HG02943 (cell line): ENCODE data around the gene CLTA.
"Not testable (repeated sequence)": the region's sequence is repeated elsewhere in the genome, so short reads cannot be mapped to it uniquely, and the experiment has no call there.

Source experiments
- ATAC-seq: cut with Tn5 transposase; IDR thresholded peaks from one replicate; pipeline ENCODE4 v1.9.1; 2021; ENCODE audit warnings: mild to moderate bottlenecking, low read depth, moderate library complexity; ENCODE audit not compliant: unreplicated experiment

CLTA gene

DNA sequence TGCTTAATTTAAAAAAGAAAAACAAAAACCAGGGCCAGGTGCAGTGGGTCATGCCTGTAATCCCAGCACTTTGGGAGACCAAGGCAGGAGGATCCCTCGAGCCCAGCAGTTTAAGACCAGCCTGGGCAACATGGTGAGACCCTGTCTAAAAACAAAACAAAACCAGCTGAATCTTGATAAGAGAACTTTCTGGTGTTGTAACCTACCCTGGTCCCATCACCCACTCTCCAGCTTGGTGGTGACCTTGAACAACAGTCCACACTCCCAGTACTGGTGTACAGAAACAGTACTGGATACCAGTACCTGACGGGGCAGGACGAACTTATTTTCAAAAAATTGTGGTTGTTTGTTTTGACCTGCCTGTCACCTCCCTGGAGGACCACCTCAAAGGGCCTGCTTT, 30.9 kb downstream of the CLTA start:
- no peak for ATAC-seq

DNA sequence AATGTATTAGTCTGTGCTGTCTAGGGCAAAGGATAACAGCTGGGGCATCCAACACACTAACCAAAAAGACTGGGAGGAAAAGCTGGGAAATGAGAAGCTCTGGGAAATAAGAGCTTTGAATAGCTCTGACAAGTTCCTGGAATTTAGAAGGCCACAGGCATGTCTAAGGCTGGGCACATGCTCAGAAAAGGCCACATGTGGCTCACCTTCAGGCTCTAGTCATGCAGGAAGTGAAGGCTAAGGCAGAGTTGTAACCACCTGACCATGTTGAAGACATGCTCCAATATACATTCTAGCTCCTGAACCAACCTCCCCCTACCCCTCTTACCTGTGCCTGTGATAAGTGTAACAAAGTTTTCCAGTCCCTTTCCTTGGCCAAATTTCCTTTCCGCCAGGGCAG, 31.7 kb downstream of the CLTA start:
- no peak for ATAC-seq

DNA sequence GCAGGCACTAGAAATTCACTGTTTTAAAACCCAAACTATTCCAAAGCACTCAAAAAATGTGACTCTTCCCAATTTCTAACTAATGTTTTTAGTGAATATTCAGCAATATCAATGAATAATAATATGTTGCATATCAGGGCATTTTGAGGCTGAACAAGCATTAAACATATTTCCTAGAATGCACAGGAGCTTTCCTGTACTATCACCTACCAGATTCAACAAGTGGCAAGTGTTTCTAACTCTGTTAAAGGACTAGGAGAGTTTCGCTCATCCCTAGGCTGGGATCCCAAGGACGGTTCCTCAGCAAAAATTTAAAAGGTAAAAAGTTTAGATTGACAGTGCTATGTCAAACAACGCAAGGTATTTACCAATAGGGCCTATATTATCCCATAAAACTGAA, 46.5 kb downstream of the CLTA start:
- ATAC-seq = no peak

DNA sequence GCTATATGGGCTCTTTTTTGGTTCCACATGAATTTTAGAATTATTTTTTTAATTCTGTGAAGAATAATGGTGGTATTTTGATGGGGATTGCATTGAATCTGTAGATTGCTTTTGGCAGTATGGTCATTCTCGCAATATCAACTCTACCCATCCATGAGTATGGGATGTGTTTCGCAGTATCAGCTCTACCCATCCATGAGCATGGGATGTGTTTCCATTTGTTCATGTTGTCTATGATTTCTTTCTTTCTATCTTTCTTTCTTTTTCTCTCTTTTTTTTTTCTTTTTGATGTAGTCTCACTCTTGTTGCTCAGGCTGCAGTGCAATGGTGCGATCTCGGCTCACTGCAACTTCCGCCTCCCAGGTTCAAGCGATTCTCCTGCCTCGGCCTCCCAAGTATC, 48.5 kb downstream of the CLTA start:
- ATAC-seq = not testable (repeated sequence)

DNA sequence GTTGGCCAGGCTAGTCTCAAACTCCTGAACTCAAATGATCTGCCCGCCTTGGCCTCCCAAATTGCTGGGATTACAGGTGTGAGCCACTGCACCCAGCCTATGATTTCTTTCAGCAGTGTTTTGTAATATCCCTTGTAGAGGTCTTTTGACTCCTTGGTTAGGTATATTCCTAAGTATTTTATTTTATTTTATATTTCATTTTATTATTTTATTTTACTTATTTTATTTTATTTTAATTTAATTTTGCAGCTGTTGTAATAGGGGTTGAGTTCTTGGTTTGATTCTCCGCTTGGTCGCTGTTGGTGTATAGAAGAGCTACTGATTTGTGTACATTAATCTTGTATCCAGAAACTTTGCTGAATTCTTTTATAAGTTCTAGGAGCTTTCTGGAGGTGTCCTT, 49.0 kb downstream of the CLTA start:
- not testable (repeated sequence) for ATAC-seq

DNA sequence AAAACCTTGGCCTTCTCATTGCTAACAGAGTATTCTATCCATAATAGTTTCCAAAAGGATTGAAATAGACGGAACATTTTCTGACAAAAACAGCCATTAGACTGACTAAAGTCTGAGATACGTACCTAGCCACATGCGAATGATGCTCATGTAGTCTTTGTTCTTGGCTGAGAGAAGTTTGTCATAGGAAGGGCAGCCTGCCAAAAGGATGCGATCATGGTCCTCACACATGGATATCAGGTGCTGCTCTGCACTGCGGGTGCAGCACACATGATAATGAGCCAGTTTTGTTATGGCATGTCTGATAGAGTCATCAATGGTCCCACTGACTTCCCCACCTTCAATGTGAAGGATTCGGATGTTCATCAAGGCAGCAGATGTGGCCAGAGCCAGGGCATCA, 55.2 kb downstream of the CLTA start:
- no peak for ATAC-seq

DNA sequence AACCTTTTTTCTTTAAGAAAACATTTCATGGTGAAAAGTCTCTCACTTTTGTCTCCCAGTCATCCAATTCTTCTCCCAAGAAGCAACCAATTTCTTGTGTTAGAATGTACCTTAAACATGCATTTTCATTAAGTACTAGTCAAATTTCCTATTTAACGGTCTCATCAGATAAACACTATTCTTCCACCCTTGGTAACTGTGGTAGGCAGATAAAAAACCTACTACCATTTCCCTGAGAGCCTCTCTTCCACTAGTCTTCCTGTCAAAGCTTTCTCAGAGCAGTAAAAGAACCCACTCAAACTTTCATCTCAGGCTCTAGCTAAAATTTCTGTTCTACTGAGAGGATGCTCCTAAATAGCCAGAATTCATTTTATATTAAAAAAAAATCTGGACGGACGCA, 56.6 kb downstream of the CLTA start:
- no peak for ATAC-seq

DNA sequence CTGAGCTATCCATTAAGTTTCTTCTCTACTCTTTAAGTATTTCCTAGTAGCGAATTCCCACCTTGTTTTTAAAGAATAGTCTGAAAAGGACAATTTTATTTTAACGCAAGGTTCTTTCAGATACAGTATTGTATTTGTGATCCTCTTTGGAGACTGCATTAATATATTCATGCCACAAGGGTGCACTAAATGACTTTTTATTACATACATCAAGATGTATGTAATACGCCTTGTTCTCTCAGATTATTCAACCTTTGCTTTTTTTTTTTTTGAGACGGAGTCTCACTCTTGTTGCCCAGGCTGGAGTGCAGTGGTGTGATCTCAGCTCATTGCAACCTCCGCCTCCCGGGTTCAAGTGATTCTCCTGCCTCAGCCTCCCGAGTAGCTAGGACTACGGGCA, 57.3 kb downstream of the CLTA start:
- ATAC-seq = not testable (repeated sequence)

DNA sequence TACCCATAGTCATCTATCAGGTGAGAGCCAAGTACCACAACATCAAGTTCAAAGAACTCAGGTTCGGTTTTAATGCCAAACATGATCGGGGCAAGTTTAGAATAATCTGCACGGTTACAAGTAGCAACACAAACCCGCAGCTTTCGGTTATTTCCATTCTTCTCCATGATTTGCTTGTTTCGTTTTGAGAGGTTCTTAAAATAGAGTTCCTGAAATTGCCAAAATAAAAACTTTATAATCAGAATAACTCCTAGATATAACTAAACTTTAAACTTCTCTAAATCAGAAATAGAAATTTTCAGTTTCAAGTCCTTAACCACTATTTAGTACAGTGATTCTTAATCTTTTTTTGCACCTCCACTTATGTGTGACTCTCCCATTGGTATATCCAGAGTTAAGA, 58.5 kb downstream of the CLTA start:
- ATAC-seq = no peak

DNA sequence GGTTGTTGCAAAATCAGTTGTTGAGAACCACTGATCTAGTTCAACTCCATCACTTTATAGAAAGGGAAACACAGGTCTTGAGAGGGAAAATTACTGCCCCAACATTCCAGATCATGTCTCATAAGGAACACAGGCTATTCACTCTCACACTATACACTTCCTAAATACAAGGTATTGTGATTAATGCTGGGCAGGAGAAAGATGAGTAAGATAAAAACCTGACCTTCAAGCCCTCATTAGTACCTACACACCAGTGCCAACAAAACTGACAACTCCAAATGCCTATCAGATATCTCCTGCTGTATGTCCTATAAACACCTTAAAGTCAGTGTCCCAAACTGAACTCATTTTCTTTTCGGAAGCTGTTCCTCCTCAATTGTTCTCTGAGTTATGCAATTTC, 59.4 kb downstream of the CLTA start:
- no peak for ATAC-seq

DNA sequence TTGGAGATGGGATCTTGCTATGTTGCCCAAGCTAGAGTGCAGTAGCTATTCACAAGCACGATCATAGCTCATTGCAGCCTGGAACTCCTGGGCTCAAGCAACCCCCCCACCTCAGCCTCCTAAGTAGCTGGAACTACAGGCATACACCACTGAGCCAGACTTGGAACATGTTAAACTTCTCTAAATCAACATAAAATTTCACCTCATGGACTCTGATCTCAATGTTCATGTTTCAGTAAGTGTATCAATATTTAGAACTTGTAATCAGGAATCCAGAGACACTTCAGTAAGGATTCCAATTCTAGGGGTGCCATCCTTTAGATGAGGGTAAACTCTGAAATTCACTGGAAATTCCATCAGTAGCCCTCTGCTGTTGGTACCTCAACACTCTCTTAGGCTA, 60.7 kb downstream of the CLTA start:
- no peak for ATAC-seq

DNA sequence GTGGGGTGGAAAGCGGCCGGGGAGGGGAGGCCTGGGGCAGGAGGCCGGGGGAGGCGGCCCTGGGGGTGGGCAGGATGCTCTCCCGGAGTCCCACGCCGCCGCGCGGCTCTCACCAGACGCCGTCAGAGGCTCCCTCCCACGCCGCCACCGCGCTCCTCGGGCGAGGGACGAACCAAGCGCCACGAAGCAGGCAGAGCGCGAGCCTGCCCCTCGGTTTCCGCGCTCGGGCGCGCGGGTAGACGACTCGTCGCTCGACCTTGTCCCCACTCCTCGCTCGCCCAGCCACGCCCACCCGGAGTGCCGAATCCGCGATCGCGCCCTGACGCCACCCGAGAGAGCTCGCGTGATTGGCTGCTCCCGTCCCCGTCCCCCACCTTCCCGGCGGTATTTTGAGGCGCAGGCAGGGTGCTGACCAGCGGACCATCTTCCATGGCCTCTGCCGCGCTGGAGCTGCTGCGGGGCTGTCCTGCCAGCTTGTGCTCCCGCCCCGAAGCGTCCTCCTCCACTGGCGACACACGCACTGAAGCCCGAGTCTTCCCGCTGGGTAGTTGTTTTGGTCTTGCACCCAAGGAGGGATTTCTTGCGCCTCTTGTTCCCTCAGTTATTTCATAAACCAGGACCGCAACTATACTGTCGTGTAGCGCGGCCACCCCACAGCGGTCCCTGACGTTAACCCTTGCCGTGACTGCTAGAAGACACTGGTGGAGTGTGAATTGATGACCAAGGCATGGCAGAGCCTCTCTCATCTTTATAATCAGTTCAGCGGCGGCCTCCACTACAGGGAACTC, 67.7 kb downstream of the CLTA start, which contains the start of gene GNE:
Gene GNE, minus strand, starts transcription at position 241 of the 788 bp plus-strand sequence. CDS start 9,093 bp downstream, outside the sequence.
- ATAC-seq = peak; percentile 80

DNA sequence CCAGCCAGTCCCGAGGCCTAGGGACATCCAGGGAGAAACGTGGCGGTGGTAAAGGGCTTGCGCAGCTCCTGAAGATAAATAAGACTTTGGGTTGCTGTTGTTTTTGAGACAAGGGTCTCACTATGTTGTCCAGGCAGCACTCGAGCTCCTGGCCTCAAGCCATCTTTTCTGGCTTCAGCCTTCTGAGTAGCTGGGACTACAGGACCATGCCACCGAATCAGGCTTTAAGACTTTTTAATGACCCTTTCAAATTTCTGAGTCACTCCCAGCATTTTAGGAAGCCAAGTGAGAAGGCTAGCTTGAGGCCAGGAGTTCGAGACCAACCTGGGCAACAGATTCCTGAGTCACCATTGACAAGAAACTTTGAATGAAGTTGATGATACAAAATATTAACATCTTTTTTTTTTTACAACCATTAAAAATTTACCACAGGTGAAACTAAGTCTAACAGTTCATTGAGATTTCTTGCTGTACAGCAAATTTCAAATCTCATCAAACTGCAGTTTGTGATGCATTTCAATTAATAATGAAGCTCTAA, 68.3 kb downstream of the CLTA start:
- no peak for ATAC-seq
